ENCODE results near the gene OLFML1. TPM values are rescaled to one million over a fixed set of nuclear protein-coding genes. Genes with fewer than 3 reads are reported as not detected.
A peak's percentile ranks its signal among the peaks of the same experiment; 100 is the strongest.

Gene OLFML1
- total and polyA plus RNA-seq, 7 experiments from 2014 or later, result 0.18 TPM; not detected in 6

DNA sequence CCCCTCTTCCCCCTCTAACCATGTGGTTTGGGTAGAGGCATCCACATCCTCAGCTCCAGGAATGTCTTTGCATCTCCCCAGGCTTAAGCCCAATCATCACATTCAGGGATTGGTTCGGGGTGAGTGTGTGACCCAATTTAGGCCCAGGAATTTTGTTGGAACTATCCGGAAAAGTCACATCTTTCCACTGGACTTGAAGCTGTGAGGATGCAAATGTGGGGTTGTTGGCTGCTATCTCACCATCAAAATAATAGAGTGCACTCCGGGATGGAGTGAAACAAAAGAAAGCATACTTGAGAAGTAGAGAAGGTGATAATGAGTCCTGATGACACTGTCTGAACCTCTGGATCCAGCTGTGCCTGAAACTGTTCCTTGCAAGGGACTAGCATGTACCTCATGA lies 33.8 kb upstream of the OLFML1 start:
- H3K27ac Mint-ChIP-seq, result peak overlapping the region in 1 of 9 donors; percentile 49
- no peaks in the 10 kb centered on the region for H3K4me1 ChIP-seq (ENCODE audit: control insufficient read depth in 2 of 2, insufficient read depth in 2 of 2, low read length in 2 of 2)
- H3K36me3 ChIP-seq (ENCODE audit: control insufficient read depth in 2 of 3, insufficient read depth in 3 of 3, low read length in 3 of 3), result no peaks in the 10 kb centered on the region
- CTCF ChIA-PET, result no interaction called here
- H3K4me1 Mint-ChIP-seq, result peaks cover 0 to 3% (median 0%) of the 10 kb centered on the region in 7 donors
- DNase-seq (no peak), ATAC-seq (no peak)
- intact Hi-C loops (cut with micrococcal nuclease), result no loop called here
- no peak overlapping the region for H3K27ac ChIP-seq (ENCODE audit: low read depth, low read length)
- peaks cover 0 to 9% (median 0%) of the 10 kb centered on the region in 5 donors for H3K36me3 Mint-ChIP-seq
- no peaks in the 10 kb centered on the region for H3K9me3 Mint-ChIP-seq
- H3K27me3 Mint-ChIP-seq, result no peaks in the 10 kb centered on the region
- H3K4me3 Mint-ChIP-seq, result no peak overlapping the region
- no peaks in the 10 kb centered on the region for H3K9me3 ChIP-seq (ENCODE audit: control insufficient read depth in 2 of 3, low read length in 3 of 3)
- H3K4me3 ChIP-seq (ENCODE audit: low read length), result no peak overlapping the region
- no peaks in the 10 kb centered on the region for H3K27me3 ChIP-seq (ENCODE audit: control insufficient read depth in 2 of 2, insufficient read depth in 2 of 2, low read length in 2 of 2)
- POLR2A ChIA-PET, result no interaction called here

DNA sequence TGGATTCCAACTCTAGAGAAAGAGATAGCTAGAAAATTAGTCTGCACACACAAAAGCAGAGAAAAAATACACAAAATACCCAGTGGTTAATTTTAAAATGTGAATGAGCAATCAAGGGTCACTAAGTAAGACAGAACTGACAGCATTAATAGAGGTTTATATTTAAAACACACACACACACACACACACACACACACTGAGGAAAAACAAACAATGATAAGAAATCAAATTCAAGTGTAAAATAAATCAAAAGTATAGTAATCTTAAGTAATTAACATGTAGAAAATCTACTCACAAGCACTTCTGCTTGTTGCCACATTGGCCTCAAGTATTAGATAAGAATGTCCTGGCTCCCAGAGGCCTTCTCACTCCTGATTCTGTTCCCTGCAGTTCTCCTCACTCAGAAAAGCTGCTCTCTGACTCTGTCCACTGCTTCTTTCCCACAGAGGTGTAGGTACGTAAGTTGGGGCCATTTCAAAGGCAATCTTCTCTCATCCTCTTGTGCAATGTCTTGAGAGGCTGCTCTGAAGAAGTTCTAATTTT lies 33.3 kb upstream of the OLFML1 start:
- H3K27ac Mint-ChIP-seq, result peak overlapping the region in 1 of 9 donors; percentile 49
- DNase-seq, result no peak
- peaks cover 0 to 13% (median 0%) of the 10 kb centered on the region in 5 donors for H3K36me3 Mint-ChIP-seq
- no peaks in the 10 kb centered on the region for H3K9me3 Mint-ChIP-seq
- H3K4me3 Mint-ChIP-seq, result no peak overlapping the region
- no peak overlapping the region for H3K4me3 ChIP-seq (ENCODE audit: low read length)
- ChIA-PET POLR2A (no interaction called here), CTCF (no interaction called here)
- H3K4me1 ChIP-seq (ENCODE audit: control insufficient read depth in 2 of 2, insufficient read depth in 2 of 2, low read length in 2 of 2), result no peaks in the 10 kb centered on the region
- no peaks in the 10 kb centered on the region for H3K36me3 ChIP-seq (ENCODE audit: control insufficient read depth in 2 of 3, insufficient read depth in 3 of 3, low read length in 3 of 3)
- intact Hi-C loops (cut with micrococcal nuclease), result no loop called here
- H3K9me3 ChIP-seq (ENCODE audit: control insufficient read depth in 2 of 3, low read length in 3 of 3), result no peaks in the 10 kb centered on the region
- ATAC-seq, result no peak
- H3K4me1 Mint-ChIP-seq, result peaks cover 0 to 3% (median 0%) of the 10 kb centered on the region in 7 donors
- H3K27ac ChIP-seq (ENCODE audit: low read depth, low read length), result no peak overlapping the region
- no peaks in the 10 kb centered on the region for H3K27me3 Mint-ChIP-seq
- H3K27me3 ChIP-seq (ENCODE audit: control insufficient read depth in 2 of 2, insufficient read depth in 2 of 2, low read length in 2 of 2), result no peaks in the 10 kb centered on the region

DNA sequence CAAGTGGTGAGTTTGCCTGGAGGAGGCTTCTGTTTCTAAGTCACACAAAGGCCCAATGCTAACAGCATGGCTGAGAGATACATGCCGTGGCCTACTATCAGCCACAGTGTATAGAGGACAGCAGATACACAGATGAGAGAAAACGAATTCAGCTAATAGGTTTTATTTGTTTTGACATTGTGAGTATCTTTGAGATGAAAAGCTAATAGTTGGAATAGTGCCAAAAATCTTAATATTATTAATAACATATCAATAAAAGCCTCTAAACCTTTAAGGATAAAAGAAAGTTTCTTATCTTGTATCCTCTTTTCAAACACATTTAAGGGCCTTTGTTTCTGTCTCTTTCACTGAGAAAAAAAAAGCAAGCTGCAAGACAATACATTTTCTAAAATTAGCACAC lies 30.5 kb upstream of the OLFML1 start:
- POLR2A ChIA-PET, result interaction anchor here (0.7 kb wide), 1 partner anchor 1230 kb away, joined by 14 read pairs; no protein-coding TSS in a partner anchor
- intact Hi-C loops (cut with micrococcal nuclease), result no loop called here

GRCh38 chr11:7457211-7457610 lies 28.1 kb upstream of the OLFML1 start:
- Mint-ChIP-seq H3K4me3 (no peak overlapping the region), H3K36me3 (peaks cover 0 to 16% (median 11%) of the 10 kb centered on the region in 5 donors), H3K9me3 (no peaks in the 10 kb centered on the region), H3K27me3 (no peaks in the 10 kb centered on the region), H3K27ac (peak overlapping the region in 1 of 9 donors; percentile 4), H3K4me1 (peaks cover 0 to 5% (median 2%) of the 10 kb centered on the region in 7 donors)
- DNase-seq (no peak), ATAC-seq (no peak)
- Histone ChIP-seq H3K4me1 (ENCODE audit: control insufficient read depth in 2 of 2, insufficient read depth in 2 of 2, low read length in 2 of 2) (no peaks in the 10 kb centered on the region), H3K9me3 (ENCODE audit: control insufficient read depth in 2 of 3, low read length in 3 of 3) (no peaks in the 10 kb centered on the region), H3K36me3 (ENCODE audit: control insufficient read depth in 2 of 3, insufficient read depth in 3 of 3, low read length in 3 of 3) (no peaks in the 10 kb centered on the region), H3K27ac (ENCODE audit: low read depth, low read length) (no peak overlapping the region), H3K27me3 (ENCODE audit: control insufficient read depth in 2 of 2, insufficient read depth in 2 of 2, low read length in 2 of 2) (no peaks in the 10 kb centered on the region), H3K4me3 (ENCODE audit: low read length) (no peak overlapping the region)
- intact Hi-C loops (cut with micrococcal nuclease), result no loop called here
- ChIA-PET CTCF (interaction anchor here (0.5 kb wide), 1 partner anchor 17 kb away, joined by 4 read pairs; no protein-coding TSS in a partner anchor), POLR2A (interaction anchor here (0.5 kb wide), 1 partner anchor 319 kb away, joined by 3 read pairs; no protein-coding TSS in a partner anchor)

More for the DNA sequence above, 30.5 kb upstream of the OLFML1 start:
- Mint-ChIP-seq H3K36me3 (peaks cover 0 to 16% (median 8%) of the 10 kb centered on the region in 5 donors), H3K4me1 (peaks cover 0 to 1% (median 0%) of the 10 kb centered on the region in 7 donors), H3K27me3 (no peaks in the 10 kb centered on the region), H3K27ac (no peak overlapping the region), H3K9me3 (no peaks in the 10 kb centered on the region), H3K4me3 (no peak overlapping the region)
- Histone ChIP-seq H3K27me3 (ENCODE audit: control insufficient read depth in 2 of 2, insufficient read depth in 2 of 2, low read length in 2 of 2) (no peaks in the 10 kb centered on the region), H3K4me3 (ENCODE audit: low read length) (no peak overlapping the region), H3K9me3 (ENCODE audit: control insufficient read depth in 2 of 3, low read length in 3 of 3) (no peaks in the 10 kb centered on the region), H3K27ac (ENCODE audit: low read depth, low read length) (no peak overlapping the region), H3K4me1 (ENCODE audit: control insufficient read depth in 2 of 2, insufficient read depth in 2 of 2, low read length in 2 of 2) (no peaks in the 10 kb centered on the region), H3K36me3 (ENCODE audit: control insufficient read depth in 2 of 3, insufficient read depth in 3 of 3, low read length in 3 of 3) (no peaks in the 10 kb centered on the region)
- CTCF ChIA-PET, result no interaction called here
- no peak for ATAC-seq
- no peak for DNase-seq

- no peaks in the 10 kb centered on the region for H3K36me3 ChIP-seq (ENCODE audit: control insufficient read depth in 2 of 3, insufficient read depth in 3 of 3, low read length in 3 of 3)
- no peak overlapping the region for H3K4me3 ChIP-seq (ENCODE audit: low read length)
- no peaks in the 10 kb centered on the region for H3K9me3 ChIP-seq (ENCODE audit: control insufficient read depth in 2 of 3, low read length in 3 of 3)
- ChIA-PET POLR2A (no interaction called here), CTCF (interaction anchor here (0.5 kb wide), 1 partner anchor 46 kb away, joined by 3 read pairs; no protein-coding TSS in a partner anchor)
- intact Hi-C loops (cut with micrococcal nuclease), result no loop called here
- Mint-ChIP-seq H3K4me1 (peaks cover 0 to 18% (median 15%) of the 10 kb centered on the region in 7 donors), H3K27ac (peak overlapping the region in 2 of 9 donors; percentile 57 to 69), H3K27me3 (no peaks in the 10 kb centered on the region), H3K4me3 (no peak overlapping the region), H3K36me3 (peaks cover 0 to 19% (median 15%) of the 10 kb centered on the region in 5 donors), H3K9me3 (peaks cover 0 to 1% (median 0%) of the 10 kb centered on the region in 11 donors)
- ATAC-seq, result no peak
- no peak for DNase-seq
- H3K4me1 ChIP-seq (ENCODE audit: control insufficient read depth in 2 of 2, insufficient read depth in 2 of 2, low read length in 2 of 2), result no peaks in the 10 kb centered on the region
- no peaks in the 10 kb centered on the region for H3K27me3 ChIP-seq (ENCODE audit: control insufficient read depth in 2 of 2, insufficient read depth in 2 of 2, low read length in 2 of 2)
- no peak overlapping the region for H3K27ac ChIP-seq (ENCODE audit: low read depth, low read length)
These were observed 22.6 kb upstream of the OLFML1 start for GRCh38 chr11:7462706-7463105.

DNA sequence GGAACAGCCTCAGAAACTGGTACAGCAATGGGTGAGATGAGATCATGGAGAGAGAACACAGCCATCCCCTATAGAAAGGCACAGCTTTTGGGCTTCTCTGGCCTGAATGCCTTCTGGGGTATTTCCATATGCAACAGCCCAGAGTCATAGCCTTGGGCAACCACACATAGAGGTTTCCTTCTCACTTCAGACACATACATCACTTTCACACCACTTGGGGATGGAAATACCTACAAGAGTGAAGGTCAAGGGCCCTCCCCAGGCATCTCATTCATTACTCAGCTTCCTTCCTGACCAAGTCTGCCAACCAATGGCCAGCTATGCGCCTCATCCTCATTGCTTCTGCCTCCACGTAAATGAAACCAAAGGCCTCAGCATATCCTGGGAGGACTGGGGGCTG lies 17.7 kb upstream of the OLFML1 start:
- no peak overlapping the region for H3K4me3 Mint-ChIP-seq
- no peak for DNase-seq
- H3K9me3 Mint-ChIP-seq, result peaks cover 0 to 1% (median 0%) of the 10 kb centered on the region in 11 donors
- no peaks in the 10 kb centered on the region for H3K9me3 ChIP-seq (ENCODE audit: control insufficient read depth in 2 of 3, low read length in 3 of 3)
- H3K4me1 Mint-ChIP-seq, result peaks cover 0 to 9% (median 9%) of the 10 kb centered on the region in 7 donors
- H3K36me3 Mint-ChIP-seq, result peaks cover 0 to 17% (median 4%) of the 10 kb centered on the region in 5 donors
- intact Hi-C loops (cut with micrococcal nuclease), result no loop called here
- ChIA-PET CTCF (interaction anchor here (0.6 kb wide), 1 partner anchor 984 kb away, joined by 3 read pairs; no protein-coding TSS in a partner anchor), POLR2A (no interaction called here)
- no peak overlapping the region for H3K27ac ChIP-seq (ENCODE audit: low read depth, low read length)
- H3K36me3 ChIP-seq (ENCODE audit: control insufficient read depth in 2 of 3, insufficient read depth in 3 of 3, low read length in 3 of 3), result no peaks in the 10 kb centered on the region
- no peaks in the 10 kb centered on the region for H3K27me3 ChIP-seq (ENCODE audit: control insufficient read depth in 2 of 2, insufficient read depth in 2 of 2, low read length in 2 of 2)
- no peaks in the 10 kb centered on the region for H3K27me3 Mint-ChIP-seq
- ATAC-seq, result no peak
- no peaks in the 10 kb centered on the region for H3K4me1 ChIP-seq (ENCODE audit: control insufficient read depth in 2 of 2, insufficient read depth in 2 of 2, low read length in 2 of 2)
- H3K4me3 ChIP-seq (ENCODE audit: low read length), result no peak overlapping the region
- no peak overlapping the region for H3K27ac Mint-ChIP-seq

- Histone ChIP-seq H3K4me1 (ENCODE audit: control insufficient read depth in 2 of 2, insufficient read depth in 2 of 2, low read length in 2 of 2) (no peaks in the 10 kb centered on the region), H3K27ac (ENCODE audit: low read depth, low read length) (no peak overlapping the region), H3K9me3 (ENCODE audit: control insufficient read depth in 2 of 3, low read length in 3 of 3) (no peaks in the 10 kb centered on the region), H3K27me3 (ENCODE audit: control insufficient read depth in 2 of 2, insufficient read depth in 2 of 2, low read length in 2 of 2) (no peaks in the 10 kb centered on the region), H3K4me3 (ENCODE audit: low read length) (no peak overlapping the region), H3K36me3 (ENCODE audit: control insufficient read depth in 2 of 3, insufficient read depth in 3 of 3, low read length in 3 of 3) (no peaks in the 10 kb centered on the region)
- Mint-ChIP-seq H3K4me1 (peaks cover 0 to 5% (median 0%) of the 10 kb centered on the region in 7 donors), H3K4me3 (no peak overlapping the region), H3K9me3 (peaks cover 0 to 1% (median 0%) of the 10 kb centered on the region in 11 donors), H3K27ac (no peak overlapping the region), H3K27me3 (no peaks in the 10 kb centered on the region), H3K36me3 (peaks cover 0 to 17% (median 4%) of the 10 kb centered on the region in 5 donors)
- ChIA-PET CTCF (interaction anchor here (0.6 kb wide), 1 partner anchor 18 kb away, joined by 5 read pairs; no protein-coding TSS in a partner anchor), POLR2A (no interaction called here)
- intact Hi-C loops (cut with micrococcal nuclease), result no loop called here
- DNase-seq (no peak), ATAC-seq (no peak)
These were observed 15.9 kb upstream of the OLFML1 start for GRCh38 chr11:7469351-7469865.
